Endometrial microvascular endothelial cells (primary cell): ENCODE results near the gene AFF3. TPM values are rescaled to one million over a fixed set of nuclear protein-coding genes. Genes with fewer than 3 reads are reported as not detected.

ENCODE experiments used
- in situ Hi-C: cut with HindIII; loops from 2 replicates; pipeline ENCODE4 v1.10.0; 2017; ENCODE audit warnings: low sequenced_read_pairs, low pct_unique_long_range_greater_than_20kb; ENCODE audit errors: inconsistent ontology term
- total RNA-seq: library from RNA; depleted of rRNA; stranded (reverse); fragments of >200 nt; gene quantifications from one replicate; pipeline ENCODE4 v1.2.3, GENCODE V29; 2015; ENCODE audit errors: inconsistent ontology term

Gene AFF3, protein sequence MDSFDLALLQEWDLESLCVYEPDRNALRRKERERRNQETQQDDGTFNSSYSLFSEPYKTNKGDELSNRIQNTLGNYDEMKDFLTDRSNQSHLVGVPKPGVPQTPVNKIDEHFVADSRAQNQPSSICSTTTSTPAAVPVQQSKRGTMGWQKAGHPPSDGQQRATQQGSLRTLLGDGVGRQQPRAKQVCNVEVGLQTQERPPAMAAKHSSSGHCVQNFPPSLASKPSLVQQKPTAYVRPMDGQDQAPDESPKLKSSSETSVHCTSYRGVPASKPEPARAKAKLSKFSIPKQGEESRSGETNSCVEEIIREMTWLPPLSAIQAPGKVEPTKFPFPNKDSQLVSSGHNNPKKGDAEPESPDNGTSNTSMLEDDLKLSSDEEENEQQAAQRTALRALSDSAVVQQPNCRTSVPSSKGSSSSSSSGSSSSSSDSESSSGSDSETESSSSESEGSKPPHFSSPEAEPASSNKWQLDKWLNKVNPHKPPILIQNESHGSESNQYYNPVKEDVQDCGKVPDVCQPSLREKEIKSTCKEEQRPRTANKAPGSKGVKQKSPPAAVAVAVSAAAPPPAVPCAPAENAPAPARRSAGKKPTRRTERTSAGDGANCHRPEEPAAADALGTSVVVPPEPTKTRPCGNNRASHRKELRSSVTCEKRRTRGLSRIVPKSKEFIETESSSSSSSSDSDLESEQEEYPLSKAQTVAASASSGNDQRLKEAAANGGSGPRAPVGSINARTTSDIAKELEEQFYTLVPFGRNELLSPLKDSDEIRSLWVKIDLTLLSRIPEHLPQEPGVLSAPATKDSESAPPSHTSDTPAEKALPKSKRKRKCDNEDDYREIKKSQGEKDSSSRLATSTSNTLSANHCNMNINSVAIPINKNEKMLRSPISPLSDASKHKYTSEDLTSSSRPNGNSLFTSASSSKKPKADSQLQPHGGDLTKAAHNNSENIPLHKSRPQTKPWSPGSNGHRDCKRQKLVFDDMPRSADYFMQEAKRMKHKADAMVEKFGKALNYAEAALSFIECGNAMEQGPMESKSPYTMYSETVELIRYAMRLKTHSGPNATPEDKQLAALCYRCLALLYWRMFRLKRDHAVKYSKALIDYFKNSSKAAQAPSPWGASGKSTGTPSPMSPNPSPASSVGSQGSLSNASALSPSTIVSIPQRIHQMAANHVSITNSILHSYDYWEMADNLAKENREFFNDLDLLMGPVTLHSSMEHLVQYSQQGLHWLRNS (N-terminal part only)
- 19.5 TPM for total RNA-seq

DNA sequence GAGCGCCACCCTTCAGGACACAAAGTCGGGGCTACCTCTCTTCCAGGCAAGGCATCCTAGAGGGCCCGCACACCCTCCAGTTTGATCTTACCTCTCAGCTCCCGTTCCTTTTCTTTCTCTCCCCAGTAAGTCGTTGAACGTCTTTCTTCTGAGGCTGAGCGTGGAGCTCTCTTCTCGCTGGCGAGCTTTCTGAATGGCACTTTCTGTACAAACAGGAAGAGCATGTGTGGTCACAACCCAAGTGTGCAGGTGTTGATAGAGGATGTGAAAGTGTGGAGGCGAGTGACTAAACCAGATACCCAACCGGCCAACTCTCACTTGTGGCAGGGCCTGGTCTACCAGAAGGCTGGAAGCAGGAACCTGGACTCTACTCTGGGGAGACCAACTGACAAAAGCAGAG is at the start of gene AFF3:
TSS of gene AFF3 (minus strand) at position 198 of the 400 bp plus-strand sequence. CDS start 38,136 bp downstream, outside the sequence.
- in situ Hi-C loops = no loop called here

DNA sequence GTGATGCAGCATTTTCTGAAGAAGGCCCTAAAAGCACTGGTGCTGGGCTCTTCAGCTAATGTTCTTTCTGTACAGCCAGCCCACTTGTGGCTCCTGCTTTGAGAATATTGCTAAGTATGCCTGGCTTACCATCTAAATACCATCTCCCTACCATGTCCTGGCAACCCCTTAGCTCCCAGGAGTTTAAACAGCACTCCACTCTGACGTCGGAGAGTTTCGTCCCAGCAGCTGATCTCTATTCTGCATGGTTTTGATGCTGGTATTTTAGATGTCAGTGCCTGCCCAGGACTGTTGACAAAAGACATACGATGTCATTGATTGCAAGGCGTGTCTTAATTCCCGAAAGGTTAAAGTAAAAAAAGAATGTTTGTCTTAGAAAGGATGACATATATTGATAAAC is 47.0 kb upstream of the AFF3 start:
- in situ Hi-C loops = no loop called here

DNA sequence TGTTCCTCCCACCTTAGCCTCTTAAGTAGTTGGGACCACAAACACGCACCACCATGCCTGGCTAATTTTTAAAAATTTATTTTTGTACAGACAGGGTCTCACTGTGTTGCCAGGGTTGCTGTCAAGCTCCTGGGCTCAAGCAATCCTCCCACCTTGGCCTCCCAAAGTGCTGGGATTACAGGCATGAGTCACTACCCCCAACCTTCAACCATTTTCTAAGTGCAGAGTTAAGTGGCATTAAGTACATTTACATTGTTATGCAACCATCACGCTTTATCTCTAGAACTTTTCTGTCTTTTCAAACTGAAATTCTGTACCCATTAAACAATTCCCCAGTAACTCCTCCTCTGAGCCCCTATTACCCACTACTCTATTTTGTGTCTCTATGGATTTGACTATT is 45.9 kb upstream of the AFF3 start:
- in situ Hi-C loops = no loop called here

DNA sequence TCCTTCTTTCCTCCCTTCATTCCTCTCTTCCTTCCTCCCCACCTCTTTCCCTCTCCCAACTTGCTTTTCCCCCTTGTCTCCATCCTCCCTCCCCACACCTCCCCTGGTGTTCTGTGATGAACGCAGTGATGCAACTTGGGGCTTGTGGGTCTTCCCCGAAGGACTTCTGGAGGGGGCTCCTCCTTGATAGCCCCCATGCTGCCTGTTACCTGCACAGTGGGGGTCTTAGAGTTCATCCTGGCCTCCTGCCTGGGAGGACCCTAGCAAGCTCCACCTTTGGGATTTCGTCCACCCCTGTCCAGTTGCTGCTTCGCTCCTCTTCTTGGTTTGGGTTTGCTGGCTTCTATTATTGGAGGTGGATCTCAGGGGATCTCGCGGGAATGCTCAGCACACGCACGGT is 43.7 kb upstream of the AFF3 start:
- in situ Hi-C loops = no loop called here

DNA sequence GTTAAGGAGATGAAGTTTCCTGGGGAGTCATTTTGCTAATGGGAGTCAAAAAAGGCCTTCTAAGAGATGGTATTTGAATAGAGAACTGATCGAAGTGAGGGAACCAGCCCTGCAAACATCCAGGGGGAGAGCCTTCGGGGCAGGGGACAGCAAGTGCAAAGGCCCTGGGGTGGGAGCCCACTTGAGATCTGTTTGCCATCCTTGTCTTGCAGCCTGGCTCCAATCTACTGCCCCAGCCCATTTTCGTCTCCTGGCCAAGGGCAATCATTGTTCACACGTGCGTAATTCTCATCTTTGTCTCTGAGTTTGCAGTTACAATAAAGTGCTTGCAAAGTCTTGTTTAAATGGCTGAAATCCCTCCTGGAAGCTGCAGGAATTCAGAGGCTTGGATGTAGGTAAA is 43.1 kb upstream of the AFF3 start:
- in situ Hi-C loops = no loop called here

DNA sequence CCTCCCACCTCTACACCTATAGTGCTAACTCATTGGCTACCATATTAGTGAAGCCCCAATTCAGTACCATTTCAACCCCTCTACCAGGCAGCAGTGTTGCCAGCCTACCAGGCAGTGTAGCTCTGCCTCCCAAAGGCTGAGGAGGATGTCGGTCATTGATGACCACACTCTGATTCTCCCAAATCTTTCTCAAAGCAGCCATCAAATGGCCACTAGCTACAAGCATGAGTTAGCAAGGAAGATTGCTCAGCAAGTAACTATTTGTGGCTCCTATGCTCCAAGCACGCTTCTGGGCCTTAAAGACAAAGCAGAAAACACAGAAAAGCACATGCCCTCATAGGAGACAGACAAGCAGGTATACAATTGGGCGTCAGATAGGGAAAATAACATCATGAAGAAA is 42.7 kb upstream of the AFF3 start:
- in situ Hi-C loops = no loop called here

DNA sequence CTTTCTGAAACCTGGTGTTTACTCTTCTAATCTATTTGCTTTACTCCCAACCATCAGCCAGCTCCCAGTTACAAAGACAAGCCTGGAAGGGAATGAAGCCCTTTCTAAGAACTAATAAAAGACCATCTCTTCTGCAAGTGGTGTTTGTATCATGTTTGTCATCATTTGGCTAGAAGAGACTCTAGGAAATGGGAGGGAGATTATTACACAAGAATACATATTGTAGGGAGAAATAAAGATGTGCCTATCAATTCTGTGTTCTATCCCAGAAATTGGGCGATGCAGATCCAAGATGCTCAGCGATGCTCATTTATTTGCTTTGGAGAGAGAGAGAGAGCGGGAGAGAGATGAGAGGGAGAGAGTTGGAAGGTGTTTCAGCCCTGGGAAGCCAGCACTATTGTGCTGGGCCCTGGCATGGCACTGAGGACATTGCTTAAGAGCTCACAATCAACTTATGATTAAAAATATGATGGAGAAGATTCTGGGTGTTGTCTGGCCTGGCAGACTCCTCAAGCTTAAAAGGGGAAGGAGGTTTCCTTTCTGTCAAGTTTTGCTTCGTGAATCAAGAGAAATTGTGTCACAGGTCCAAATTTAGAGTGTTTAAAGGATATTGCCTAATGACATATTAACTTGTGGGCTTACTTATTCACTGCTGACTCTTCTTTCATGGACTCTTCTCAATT is 41.8 kb upstream of the AFF3 start:
- in situ Hi-C loops = no loop called here

DNA sequence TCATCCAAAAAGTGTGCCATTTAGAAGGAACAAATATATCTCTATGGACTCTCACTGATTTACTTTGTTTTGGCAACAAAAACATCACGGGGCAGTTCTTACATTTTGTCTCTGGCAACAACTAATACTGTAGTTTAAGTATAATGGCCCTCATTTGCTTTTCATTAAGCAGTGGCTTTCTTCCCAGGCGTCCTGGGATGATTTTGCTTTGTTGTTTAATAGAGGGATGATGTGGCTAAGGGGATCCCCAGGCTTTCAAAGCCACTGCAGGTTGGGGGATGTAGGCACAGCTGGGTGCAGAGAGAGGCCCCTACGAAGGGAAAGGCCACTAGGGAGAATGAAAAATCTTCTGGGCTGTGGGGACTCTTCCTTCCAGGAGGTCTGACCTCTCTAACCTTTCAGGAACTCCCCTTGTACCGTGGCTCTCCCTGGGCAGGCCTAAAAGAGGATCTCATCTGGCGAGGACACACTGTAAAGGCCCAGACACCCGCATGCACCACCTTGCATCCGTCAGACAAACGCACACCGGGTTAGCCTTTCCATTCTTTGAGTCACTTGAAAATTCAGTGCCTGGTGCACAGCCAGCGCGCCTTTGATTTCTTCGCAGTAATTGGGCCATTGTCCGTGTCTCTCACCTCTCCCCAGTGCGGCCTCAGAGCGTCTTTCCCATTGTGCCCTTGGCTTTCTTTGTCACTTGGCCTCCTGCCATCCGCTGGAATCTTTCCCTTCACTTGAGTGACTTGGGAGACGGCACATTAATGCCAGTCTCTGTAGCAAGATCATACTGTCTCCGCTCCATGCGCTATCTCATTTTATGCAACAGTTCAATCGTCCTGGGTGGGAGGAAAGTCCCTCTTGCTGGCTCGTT is 40.3 kb upstream of the AFF3 start:
- in situ Hi-C loops = no loop called here

DNA sequence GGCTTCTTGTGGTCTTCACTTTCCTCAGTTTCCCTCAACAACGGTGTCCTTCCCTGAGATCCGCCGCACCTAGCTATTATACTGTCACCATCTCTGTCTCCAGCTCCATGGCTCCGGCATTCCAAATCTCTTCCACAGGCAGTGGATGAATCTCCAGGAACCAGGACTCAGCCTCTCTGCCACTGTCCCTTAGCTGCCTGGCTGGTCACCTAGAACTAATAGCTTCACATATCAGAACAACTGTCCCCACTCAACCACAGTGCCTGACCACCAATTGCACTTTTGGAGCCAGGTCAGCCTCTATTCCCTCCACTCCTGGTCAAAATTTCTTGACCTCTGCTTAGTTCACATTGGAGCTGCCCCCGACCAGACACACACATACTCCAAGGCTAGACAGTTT is 38.1 kb upstream of the AFF3 start:
- in situ Hi-C loops = no loop called here

DNA sequence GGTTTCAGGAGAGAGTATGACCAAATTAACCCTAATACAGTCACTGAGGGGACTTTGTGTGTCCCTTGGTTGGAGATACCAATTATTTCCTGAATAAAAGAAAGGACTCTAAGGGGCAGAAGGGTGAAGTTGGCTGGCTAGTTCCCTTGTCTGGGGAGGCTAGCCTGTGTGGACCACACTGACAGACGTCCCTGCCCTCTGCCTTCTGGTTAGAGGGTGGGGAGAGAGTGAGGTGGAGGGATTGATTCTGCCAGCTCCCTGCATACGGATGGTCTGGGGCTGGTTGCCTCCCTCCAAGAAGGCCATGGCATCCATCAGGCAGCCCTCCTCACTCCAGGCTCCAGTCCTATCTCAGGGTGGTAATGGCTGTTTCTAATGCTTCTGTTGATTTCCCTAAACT is 37.4 kb upstream of the AFF3 start:
- in situ Hi-C loops = no loop called here

DNA sequence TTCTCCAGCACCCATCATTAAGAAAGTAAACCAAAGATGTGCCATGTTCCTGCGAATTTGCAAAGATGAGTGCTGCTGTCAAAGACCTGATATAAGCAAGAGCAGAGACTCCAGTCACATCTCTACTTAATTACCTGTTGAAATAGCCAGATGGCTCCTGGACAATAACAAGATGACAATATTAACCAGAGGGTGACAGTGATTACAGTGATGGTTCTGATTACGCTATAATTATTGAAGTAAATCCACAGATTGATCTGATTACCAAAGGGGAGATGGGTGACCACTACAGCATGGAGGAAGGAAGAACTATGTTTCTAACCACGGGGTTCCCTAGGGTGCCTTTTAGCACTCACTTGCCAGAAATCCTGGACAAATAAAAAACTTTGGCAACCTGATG is 36.5 kb upstream of the AFF3 start:
- in situ Hi-C loops = no loop called here

DNA sequence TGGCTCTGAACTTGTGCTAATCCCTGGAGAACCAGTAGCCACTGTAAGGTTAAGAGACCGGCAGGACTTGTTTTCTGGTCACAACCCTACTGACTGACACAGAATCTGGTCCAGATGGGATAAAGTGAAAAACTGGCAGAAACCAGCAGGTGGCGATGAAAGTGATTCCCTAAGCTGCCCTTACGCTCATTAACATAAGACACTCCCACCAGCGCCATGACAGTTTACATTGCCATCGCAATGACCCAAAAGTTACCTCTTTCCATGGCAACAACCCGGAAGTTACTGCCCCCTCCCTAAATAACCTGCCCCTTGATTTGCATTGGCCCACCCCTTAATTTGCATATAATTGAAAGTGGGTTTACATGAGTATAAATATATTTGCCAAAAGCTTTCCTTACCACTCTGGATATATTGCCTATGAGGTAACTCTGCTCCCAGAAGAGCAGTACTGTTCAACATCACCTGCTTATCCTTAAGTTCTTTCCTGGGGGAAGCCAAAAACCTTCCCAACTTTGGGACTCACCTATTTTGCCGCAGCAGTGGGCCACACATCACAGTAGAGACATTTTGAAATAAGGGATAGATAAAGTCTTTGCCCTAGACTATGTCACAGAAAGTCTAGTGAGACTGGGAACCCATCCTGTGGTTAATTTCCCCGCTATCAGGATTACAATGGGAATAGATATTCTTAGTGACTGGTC is 35.8 kb upstream of the AFF3 start:
- in situ Hi-C loops = no loop called here

DNA sequence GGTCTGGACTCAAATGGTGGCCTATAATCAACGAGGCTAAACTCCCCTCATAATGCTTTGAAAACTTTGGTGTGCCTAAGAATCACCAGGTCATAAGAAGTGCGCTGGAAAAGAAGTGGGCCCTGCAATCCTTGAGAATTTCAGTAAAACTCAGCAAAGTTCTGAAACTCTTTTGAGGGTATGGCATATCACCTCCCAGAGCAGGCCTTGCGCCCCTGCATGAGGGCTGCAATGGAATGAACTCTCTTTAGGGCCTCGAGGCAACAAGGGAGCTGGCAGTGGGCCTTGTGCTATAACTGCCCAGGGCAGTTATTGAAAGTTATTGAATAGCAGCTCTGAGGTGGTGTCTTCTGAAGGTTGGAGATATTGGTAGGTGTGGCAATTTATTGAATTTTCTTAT is 34.5 kb upstream of the AFF3 start:
- in situ Hi-C loops = no loop called here

DNA sequence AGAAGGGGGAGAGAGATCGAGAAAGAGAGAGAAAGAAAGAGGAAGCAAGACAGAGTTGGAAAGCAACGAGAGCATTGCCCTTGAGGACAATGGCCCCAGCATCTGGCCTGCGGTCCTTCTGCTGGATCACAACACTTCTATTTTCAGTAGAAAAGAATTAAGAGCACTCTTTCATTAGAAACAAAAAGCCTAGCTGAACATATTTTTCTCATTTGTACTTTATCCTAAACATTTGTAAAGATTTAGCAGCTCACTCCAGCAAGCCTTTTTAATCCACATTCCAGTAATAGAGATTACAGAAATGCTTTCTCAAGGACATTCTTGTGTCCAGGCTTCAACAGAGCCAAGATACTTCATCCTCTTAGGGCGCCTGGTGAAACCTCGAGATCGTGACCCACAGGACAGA is 31.6 kb upstream of the AFF3 start:
- in situ Hi-C loops = no loop called here

DNA sequence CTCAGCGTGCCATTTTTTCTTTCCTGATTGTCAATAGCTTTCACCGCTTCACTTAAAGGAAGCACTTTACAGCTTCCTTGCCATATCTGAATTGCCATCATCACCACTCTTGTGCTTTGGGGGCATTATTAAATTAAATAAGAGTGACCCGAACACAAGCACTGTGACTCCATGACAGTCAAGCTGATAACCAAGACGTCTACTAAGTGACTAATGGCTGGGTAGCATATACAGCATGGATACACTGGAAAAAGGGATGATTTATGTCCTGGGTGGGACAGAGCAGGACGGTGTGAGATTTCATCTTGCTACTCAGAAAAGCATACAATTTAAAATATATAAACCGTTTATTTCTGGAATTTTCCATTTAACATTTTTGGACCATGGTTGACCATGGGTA is 24.3 kb upstream of the AFF3 start:
- in situ Hi-C loops = no loop called here

DNA sequence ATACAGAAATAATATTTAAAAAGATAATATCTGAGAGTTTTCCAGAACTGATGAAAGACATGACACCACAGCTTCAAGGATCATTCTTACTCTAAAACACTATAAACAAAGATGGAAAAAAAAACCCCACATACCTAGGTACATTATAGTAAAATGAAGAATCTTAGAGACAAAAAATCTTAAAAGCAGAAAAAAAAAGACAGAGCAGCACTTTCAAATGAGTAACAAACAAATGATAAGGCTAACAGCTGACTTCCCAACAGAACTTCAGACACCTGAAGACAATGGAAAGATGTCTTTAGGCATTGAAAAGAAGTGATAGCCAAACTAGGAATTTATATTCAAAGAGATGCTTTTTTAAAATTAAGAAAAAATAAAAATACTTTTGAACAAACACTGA is 21.2 kb upstream of the AFF3 start:
- in situ Hi-C loops = no loop called here

DNA sequence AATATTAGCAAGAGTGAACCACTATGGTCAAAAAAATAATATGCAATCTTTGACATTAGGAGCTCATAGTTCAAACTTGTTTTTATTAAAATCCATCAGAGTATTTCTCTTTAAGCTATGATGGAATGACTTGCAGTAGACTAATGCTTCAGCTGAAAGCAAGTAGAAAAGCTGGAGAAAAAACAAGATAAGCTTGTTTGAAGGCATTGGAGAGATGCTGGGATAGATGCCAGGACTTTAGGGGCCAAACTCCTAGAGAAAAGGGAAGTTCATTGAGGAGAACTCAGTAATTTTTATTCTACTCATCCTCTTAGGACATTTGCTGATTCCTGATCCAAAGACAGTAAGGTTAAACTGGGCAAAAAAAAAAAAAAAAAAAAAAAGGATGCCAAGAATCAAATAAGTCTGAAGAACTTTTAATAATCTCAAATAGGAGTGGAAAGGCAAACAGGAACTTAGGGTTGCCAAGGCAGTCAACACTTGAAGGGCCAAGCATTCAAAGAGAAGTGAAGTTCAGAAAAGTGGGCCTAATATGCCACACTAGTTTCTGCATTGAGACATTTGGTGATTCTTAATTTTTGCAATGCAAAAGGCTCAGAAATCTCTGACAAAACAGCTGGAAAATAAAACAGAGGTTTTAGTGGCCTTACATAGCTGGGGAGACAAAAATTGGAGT is 19.7 kb upstream of the AFF3 start:
- in situ Hi-C loops = no loop called here
